Prostate gland (tissue), 2 donors: ENCODE results near the gene SYNPO.

Experiments
- CTCF ChIP-seq, 4 experiments: fragments of 200-600 bp in 2 of 4; fragments of 450-650 bp in 2 of 4; sonication (generic) in 2 of 4; IDR thresholded peaks; 1 replicate in 3 of 4; 2 replicates in 1 of 4; pipeline ENCODE4 v1.5.1; 2016 to 2019; ENCODE audit warnings: antibody characterized with exemption in 4 of 4, mild to moderate bottlenecking in 2 of 4, moderate library complexity in 2 of 4
- POLR2A ChIP-seq: fragments of 450-650 bp; IDR thresholded peaks from one replicate; pipeline ENCODE4 v1.6.1; 2016; ENCODE audit warnings: antibody characterized with exemption, mild to moderate bottlenecking
- POLR2AphosphoS5 ChIP-seq: sonication (generic); formaldehyde crosslinking; IDR thresholded peaks from one replicate; pipeline ENCODE4 v1.6.1; 2017; ENCODE audit warnings: antibody characterized with exemption

GRCh38 chr5:150642991-150643710 is 2.7 kb downstream of the SYNPO start:
- TF ChIP-seq CTCF (IDR thresholded peaks at IDR 0.05) (no peak), POLR2A (no peak), POLR2AphosphoS5 (no peak)
